Activated CD8-positive, alpha-beta T cell treated with anti-CD3 and anti-CD28 coated beads for 36 hours (primary cell): ENCODE results near the gene GPR33. TPM values are rescaled to one million over a fixed set of nuclear protein-coding genes. Genes with fewer than 3 reads are reported as not detected.

Experiments used
- ATAC-seq: fragments of 200-7000 bp; cut with Tn5 transposase; one replicate; pipeline ENCODE4 v1.10.0; 2021; ENCODE audit warnings: mild to moderate bottlenecking, moderate library complexity
- CTCF ChIA-PET: fragments of 350-600 bp; sonication (Branson Sonifier 250); formaldehyde crosslinking; loops from one replicate; lab custom pipeline; 2021; ENCODE audit warnings: antibody characterized with exemption; lab: Charles Lee
- POLR2A ChIA-PET: fragments of 350-600 bp; sonication (Branson Sonifier 250); formaldehyde crosslinking; loops from one replicate; lab custom pipeline; 2021; ENCODE audit warnings: antibody characterized with exemption; lab: Charles Lee
- DNase-seq: peaks from one replicate; pipeline ENCODE4 v3.0.0-alpha.2; 2020
- H3K27ac Mint-ChIP-seq: one replicate; pipeline ENCODE4 v1.8.0; 2021; ENCODE audit warnings: mild to moderate bottlenecking, mixed read lengths
- H3K27me3 Mint-ChIP-seq: one replicate; pipeline ENCODE4 v1.8.0; 2021; ENCODE audit warnings: mixed read lengths
- H3K36me3 Mint-ChIP-seq: one replicate; pipeline ENCODE4 v1.8.0; 2021; ENCODE audit warnings: low read depth, mixed read lengths
- H3K4me1 Mint-ChIP-seq: one replicate; pipeline ENCODE4 v1.8.0; 2021; ENCODE audit warnings: low read depth, mixed read lengths
- H3K4me3 Mint-ChIP-seq: one replicate; pipeline ENCODE4 v1.8.0; 2021; ENCODE audit warnings: mild to moderate bottlenecking, moderate library complexity, mixed read lengths
- H3K9me3 Mint-ChIP-seq: one replicate; pipeline ENCODE4 v1.8.0; 2021; ENCODE audit warnings: mixed read lengths
- intact Hi-C: fragments of 100-400 bp; cut with micrococcal nuclease; formaldehyde crosslinking; loops from one replicate; pipeline ENCODE4 v1.10.0; 2022
- total RNA-seq, 2 experiments: library from RNA; stranded (reverse); gene quantifications; one replicate each; pipeline ENCODE4 v1.2.3, GENCODE V29; 2021
- TF ChIP-seq, protein P1 (sequence below): fragments of 200-600 bp; IDR thresholded peaks from one replicate; pipeline ENCODE4 v1.8.0; 2022; ENCODE audit warnings: antibody characterized with exemption, mild to moderate bottlenecking

Gene GPR33
- total RNA-seq, 2 experiments from 2014 or later: not detected

DNA sequence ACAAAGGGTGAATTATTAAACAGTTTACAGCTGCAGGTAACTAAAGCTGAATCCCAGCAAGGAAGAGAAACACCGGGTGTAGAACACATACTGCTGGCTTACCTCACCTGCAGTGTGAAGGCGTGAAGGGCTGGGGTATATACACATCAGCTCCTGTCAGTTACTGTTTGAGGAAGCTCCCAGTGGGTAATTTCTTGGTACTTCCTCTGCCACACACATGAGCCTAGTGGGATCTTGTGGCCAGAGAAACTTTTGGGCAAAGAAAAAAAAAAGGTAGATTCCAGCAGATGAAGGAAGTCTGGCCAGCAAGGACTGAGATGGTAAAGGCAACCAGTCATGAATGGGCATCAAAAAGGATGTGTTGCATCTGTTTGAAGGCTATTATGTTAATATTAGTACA is 14.0 kb upstream of the GPR33 start:
- H3K36me3 Mint-ChIP-seq: no peaks in the 10 kb centered on the region
- no peak overlapping the region for H3K4me3 Mint-ChIP-seq
- POLR2A ChIA-PET: no interaction called here
- TF ChIP-seq, protein P1, sequence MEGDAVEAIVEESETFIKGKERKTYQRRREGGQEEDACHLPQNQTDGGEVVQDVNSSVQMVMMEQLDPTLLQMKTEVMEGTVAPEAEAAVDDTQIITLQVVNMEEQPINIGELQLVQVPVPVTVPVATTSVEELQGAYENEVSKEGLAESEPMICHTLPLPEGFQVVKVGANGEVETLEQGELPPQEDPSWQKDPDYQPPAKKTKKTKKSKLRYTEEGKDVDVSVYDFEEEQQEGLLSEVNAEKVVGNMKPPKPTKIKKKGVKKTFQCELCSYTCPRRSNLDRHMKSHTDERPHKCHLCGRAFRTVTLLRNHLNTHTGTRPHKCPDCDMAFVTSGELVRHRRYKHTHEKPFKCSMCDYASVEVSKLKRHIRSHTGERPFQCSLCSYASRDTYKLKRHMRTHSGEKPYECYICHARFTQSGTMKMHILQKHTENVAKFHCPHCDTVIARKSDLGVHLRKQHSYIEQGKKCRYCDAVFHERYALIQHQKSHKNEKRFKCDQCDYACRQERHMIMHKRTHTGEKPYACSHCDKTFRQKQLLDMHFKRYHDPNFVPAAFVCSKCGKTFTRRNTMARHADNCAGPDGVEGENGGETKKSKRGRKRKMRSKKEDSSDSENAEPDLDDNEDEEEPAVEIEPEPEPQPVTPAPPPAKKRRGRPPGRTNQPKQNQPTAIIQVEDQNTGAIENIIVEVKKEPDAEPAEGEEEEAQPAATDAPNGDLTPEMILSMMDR: no peak
- intact Hi-C loops: no loop called here
- no peaks in the 10 kb centered on the region for H3K9me3 Mint-ChIP-seq
- no peaks in the 10 kb centered on the region for H3K4me1 Mint-ChIP-seq
- DNase-seq (no peak), ATAC-seq (no peak)
- CTCF ChIA-PET: interaction anchor here (1.5 kb wide), 1 partner anchor 8 kb away, joined by 5 read pairs; no protein-coding TSS in a partner anchor
- peaks cover 8% of the 10 kb centered on the region for H3K27me3 Mint-ChIP-seq
- no peak overlapping the region for H3K27ac Mint-ChIP-seq

GRCh38 chr14:31492759-31493498 is 5.1 kb upstream of the GPR33 start:
- H3K4me3 Mint-ChIP-seq: no peak overlapping the region
- no peaks in the 10 kb centered on the region for H3K36me3 Mint-ChIP-seq
- intact Hi-C loops: no loop called here
- H3K27ac Mint-ChIP-seq: no peak overlapping the region
- ATAC-seq: no peak
- peaks cover 14% of the 10 kb centered on the region for H3K27me3 Mint-ChIP-seq
- H3K9me3 Mint-ChIP-seq: no peaks in the 10 kb centered on the region
- TF ChIP-seq, protein P1: no peak
- POLR2A ChIA-PET: no interaction called here
- no peak for DNase-seq
- CTCF ChIA-PET: no interaction called here
- no peaks in the 10 kb centered on the region for H3K4me1 Mint-ChIP-seq

- Mint-ChIP-seq H3K9me3 (no peaks in the 10 kb centered on the region), H3K4me3 (no peak overlapping the region), H3K4me1 (no peaks in the 10 kb centered on the region), H3K27me3 (peaks cover 1% of the 10 kb centered on the region), H3K27ac (no peak overlapping the region), H3K36me3 (no peaks in the 10 kb centered on the region)
- TF ChIP-seq, protein P1: no peak
- ChIA-PET CTCF (no interaction called here), POLR2A (no interaction called here)
- ATAC-seq (no peak), DNase-seq (no peak)
- intact Hi-C loops: no loop called here
These were observed 1.9 kb upstream of the GPR33 start for GRCh38 chr14:31489691-31490090.

- ChIA-PET POLR2A (no interaction called here), CTCF (no interaction called here)
- ATAC-seq (no peak), DNase-seq (no peak)
- H3K27ac Mint-ChIP-seq: no peak overlapping the region
- no peaks in the 10 kb centered on the region for H3K4me1 Mint-ChIP-seq
- H3K36me3 Mint-ChIP-seq: no peaks in the 10 kb centered on the region
- no peaks in the 10 kb centered on the region for H3K9me3 Mint-ChIP-seq
- no peak overlapping the region for H3K4me3 Mint-ChIP-seq
- TF ChIP-seq, protein P1: no peak
- peaks cover 2% of the 10 kb centered on the region for H3K27me3 Mint-ChIP-seq
- intact Hi-C loops: no loop called here
These were observed 1.1 kb downstream of the GPR33 start for GRCh38 chr14:31486764-31487163.

- DNase-seq (no peak), ATAC-seq (no peak)
- H3K9me3 Mint-ChIP-seq: no peaks in the 10 kb centered on the region
- ChIA-PET CTCF (no interaction called here), POLR2A (no interaction called here)
- H3K27me3 Mint-ChIP-seq: peaks cover 2% of the 10 kb centered on the region
- no peaks in the 10 kb centered on the region for H3K36me3 Mint-ChIP-seq
- H3K4me1 Mint-ChIP-seq: no peaks in the 10 kb centered on the region
- no peak overlapping the region for H3K27ac Mint-ChIP-seq
- intact Hi-C loops: no loop called here
- no peak overlapping the region for H3K4me3 Mint-ChIP-seq
- TF ChIP-seq, protein P1: no peak
These were observed 3.1 kb downstream of the GPR33 start for GRCh38 chr14:31484754-31485153.
